CMK (cell line): ENCODE data around the gene TOM1.
"Not testable (repeated sequence)": the region's sequence is repeated elsewhere in the genome, so short reads cannot be mapped to it uniquely, and the experiment has no call there.

Source experiments
- DNase-seq: peaks from one replicate; pipeline ENCODE4 v3.0.0-alpha.2; 2010; ENCODE audit warnings: low read depth

The TOM1 gene

DNA sequence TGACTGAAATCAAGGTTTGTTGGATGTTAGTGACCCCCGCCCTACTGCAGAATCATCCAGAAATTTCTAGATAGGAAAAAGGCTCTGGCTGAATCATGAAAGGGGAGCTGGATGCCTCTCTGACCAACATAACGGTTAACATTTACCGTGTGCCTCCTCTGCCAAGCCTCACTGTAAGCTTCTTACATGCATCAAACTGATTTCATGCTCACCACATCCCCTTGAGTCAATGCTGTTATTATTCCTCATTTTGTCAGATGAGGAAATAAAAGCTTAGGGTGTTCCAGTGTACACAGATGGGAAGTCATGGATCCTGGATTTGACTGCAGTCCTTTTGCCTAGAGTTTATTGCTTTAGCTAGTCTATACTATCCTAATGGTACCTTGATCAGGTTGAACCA, 75.3 kb downstream of the TOM1 start:
- no peak for DNase-seq

DNA sequence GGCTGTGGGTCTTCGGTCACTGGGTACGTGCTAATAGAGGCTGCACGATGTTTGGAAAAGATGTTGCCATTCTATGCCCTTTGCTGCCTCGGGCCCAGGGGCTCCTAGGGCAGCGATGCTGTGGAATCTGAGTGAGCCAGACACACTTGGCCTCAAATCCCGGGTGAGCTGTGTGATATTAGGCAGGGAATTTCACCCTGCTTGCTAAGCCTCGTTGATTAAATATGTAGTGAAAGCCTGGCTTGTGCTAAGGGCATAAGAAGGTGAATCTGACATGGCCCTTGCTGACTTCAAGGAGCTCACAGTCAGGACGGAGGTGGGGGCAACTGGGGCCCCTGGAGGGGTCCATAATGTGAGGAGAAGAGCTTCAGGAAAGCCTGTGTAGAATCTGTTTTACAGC, 75.8 kb downstream of the TOM1 start:
- no peak for DNase-seq

- DNase-seq = peak; percentile 94
These were observed 77.2 kb downstream of the TOM1 start for GRCh38 chr22:35376728-35377472.

DNA sequence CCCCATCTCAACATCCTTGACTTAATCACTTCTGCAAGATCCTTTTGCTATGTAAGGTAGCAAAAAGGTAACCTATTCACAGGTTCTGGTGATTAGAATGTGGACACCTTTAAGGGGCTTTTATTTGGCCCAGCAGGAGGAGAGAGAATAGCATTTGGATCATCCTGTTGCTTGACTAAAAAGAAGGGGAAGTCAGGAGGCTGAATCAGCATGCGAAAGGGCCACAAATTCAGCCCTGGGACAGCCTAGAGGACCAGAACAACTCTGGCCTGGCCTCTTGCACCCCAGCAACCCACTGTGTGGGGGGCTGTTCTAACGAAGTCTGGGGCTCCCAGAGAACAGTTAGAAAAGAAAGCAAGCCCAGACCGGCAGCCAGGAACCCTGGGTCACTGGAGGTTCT, 78.0 kb downstream of the TOM1 start:
- no peak for DNase-seq

DNA sequence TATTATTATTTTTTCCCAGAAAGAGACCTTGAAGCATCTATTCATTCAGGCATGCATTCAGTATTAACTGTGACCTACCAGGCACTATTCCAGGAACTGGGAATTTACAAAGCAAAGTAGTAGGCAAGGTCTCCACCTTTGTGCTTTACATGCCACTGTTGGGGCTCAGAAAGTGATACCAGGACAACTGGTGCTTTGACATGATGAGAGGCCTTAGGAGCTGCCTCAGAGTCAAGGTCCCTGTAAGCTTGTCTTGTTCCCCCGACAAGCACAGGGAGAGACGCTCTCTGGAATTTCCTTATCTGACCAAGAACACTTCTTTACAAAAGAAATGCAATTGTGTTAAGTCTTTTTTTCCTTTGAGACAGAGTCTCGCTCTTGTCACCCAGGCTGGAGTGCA, 78.9 kb downstream of the TOM1 start:
- no peak for DNase-seq

DNA sequence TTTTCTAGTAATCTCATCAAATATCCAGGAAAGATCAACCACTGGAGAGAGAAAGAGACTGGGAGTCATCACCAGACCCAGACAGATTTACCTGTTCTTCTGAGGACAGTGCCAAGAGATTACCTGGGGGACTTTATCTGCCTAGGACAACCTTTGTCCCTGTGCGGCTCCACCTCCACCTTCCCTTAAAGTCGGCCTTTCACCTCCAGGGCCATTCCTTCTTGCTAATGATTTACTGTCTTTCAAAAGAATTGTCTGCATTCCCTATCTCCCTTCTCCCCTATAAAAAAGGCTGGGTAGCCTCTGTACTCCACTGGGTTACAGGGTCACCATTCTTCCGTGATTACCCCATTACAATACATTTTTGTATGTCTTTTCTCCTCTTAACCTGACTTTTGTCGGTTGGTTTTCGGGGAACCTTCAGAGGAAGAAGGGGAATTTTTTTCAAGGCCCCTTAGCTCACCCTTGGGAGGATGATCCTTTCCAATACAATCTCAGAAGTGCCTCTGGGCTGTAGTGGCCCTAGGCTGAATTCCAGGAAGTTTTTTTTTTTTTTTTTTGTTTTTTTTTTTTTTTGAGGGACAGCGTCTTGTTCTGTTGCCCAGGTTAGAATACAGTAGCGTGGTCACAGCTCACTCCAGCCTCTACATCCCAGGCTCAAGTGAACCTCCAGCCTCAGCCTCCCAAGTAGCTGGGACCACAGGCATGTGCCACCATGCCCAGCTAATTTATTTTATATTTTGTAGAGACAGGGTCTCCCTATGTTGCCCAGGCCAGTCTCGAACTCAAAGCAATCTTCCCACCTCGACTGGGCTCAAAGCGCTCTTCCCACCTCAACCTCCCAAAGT, 79.7 kb downstream of the TOM1 start:
- no peak for DNase-seq

DNA sequence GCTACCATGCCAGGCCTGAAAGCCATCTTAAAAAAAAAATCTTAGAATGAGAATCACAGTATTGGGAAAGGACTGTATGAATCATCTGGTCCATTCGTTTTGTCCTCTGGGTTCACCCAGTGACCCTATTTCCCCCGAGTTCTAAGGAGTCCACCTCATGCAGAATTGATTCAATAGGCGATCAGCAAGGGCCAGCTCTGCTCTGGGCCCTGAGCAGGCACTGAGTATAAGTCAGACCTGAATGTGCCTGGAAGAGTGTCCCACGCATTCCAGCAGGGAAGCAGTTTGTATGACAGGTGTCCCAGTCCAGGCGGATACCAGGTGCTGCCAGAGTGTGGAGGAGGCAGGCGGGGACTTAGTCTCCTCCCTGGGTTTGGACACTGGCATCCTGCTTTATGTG, 80.3 kb downstream of the TOM1 start:
- DNase-seq = no peak

DNA sequence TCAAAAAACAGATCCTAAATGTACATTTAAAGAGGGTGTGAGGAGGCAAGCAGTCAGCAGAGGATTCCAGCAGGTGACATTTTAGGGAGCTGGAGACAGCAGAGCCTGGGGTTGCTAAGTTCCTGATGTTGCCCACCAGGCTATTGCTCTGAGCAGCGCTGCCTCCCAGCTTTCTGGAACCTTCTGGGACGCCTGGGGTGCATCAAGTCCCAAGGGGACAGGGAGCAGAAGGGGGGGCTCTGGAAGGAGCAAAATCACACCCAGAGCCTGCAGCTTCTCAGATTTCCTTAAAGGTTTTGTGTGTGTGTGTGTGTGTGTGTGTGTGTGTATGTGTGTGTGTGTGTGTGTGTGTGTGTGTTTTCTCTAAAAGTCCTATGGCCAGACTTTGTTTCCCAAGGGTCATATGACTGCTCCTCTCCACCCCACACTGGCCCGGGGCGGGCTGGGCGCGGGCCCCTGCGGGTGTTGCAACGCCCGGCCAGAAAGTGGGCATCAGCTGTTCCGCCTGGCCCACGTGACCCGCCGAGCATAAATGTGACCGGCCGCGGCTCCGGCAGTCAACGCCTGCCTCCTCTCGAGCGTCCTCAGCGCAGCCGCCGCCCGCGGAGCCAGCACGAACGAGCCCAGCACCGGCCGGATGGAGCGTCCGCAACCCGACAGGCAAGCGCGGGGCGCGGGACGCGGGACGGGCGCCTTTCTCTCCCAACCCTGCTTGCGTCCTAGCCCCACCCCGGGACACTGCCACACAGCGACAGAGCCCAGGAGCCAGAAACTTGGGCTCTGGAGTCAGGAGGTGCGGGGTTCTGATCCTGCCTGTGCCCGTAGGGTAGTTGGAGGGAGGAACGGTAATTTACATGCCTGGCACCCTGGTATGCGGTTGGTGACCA, 81.1 kb downstream of the TOM1 start, which contains the start of gene HMOX1:
Gene HMOX1 (plus strand): TSS at position 560 of the 887 bp plus-strand sequence. CDS start 78 bp downstream, at position 638.
- peak; percentile 54 for DNase-seq

GRCh38 chr22:35381424-35382009, 81.8 kb downstream of the TOM1 start:
- no peak for DNase-seq

- no peak for DNase-seq
These were observed 84.0 kb downstream of the TOM1 start for GRCh38 chr22:35383679-35384071.

DNA sequence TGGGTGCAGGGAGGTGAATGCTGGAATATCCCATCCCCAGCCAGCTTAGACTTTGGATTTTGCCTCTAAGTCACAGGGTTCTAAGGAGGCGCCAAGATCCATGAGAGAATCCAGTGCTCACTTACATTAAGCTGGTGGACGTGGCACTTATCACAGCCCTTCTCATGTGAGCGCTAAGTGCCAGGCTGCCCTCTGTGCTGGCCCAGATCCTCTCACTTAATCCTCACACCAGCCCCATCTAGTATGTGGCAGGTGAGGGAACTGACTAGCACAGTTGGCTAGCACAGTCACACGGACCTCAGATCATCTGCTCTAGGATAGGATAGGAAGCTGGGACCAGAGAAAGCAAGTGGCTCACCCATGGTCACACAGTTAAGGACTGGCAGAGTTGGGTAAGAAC, 84.8 kb downstream of the TOM1 start:
- DNase-seq = no peak

GRCh38 chr22:35384975-35385588, 85.4 kb downstream of the TOM1 start:
- DNase-seq = no peak

- DNase-seq = no peak
These were observed 87.1 kb downstream of the TOM1 start for GRCh38 chr22:35386670-35387288.

- no peak for DNase-seq
These were observed 91.2 kb downstream of the TOM1 start for GRCh38 chr22:35390933-35391332.

DNA sequence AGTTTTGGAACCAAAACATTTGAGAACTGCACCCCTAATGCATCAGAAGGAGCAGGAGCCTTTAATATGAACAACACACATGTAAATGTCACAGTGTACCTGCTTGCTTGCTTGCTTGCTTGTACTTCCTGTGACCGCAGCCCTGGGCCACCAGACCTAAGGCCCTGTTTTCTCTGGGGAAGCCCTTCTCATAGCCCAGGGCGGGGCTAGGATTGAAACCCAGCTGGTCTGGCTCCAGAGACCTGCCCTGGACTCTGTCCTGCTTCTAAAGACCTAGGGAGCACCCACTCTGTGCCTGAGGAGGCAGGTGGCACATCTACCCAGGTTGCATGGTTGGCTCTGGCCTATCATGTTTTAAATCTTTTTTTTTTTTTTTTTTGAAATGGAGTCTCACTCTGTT, 92.7 kb downstream of the TOM1 start:
- DNase-seq = no peak

GRCh38 chr22:35393116-35394010, 93.7 kb downstream of the TOM1 start:
- DNase-seq = no peak

GRCh38 chr22:35394011-35394312, 94.3 kb downstream of the TOM1 start:
- no peak for DNase-seq

DNA sequence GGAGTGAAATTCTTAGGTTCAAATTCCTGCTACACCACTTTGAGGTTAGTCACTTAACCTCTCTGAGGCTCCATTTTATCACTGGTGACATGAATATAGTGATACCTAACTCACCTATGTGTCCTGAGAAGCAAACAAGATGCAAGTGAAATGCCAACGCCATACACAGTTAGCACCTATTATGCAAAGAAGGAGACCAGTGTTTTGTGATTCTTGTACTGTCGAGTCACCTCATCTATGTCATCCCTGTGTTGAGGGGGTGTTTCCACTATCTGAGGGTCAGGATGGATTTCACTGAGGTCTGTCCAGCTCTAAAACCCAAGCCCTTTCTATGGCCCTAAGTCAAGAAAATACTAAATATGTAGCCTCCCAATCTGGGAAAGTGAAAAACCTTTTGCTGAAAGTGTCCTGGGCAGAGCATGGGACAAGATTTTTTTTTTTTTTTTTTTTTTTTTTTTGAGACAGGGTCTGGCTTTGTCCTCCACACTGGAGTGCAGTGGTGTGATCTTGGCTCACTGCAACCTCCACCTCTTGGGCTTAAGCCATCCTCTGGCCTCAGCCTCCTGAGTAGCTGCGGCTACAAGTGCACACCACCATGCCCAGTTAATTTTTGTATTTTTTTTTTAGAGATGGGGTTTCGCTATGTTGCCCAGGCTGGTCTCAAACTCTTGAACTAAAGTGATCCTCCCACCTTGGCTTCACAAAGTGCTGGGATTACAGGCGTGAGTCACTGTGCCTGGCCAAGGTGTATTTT, 95.3 kb downstream of the TOM1 start:
- DNase-seq = no peak

DNA sequence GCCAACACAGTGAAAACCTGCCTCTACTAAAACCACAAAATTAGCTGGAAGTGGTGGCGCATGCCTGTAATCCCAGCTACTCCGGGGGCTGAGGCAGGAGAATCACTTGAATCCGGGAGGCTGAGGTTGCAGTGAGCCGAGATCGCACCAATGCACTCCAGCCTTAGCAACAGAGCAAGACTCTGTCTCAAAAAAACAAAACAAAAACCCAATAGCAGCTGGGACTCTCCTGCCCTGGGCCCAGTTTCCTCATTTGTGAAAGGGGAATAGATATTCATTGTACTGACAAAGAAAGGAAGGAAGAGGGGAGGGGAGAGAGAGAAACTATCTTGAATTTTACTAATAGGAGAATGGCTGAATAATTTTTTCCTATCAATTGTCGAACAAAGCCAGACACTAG, 96.9 kb downstream of the TOM1 start:
- DNase-seq = not testable (repeated sequence)
